Fibroblast of mammary gland (primary cell): ENCODE data around the gene CLPTM1.

Experiments used
- DNase-seq: peaks from one replicate; pipeline ENCODE4 v3.0.0-alpha.2; 2010; ENCODE audit warnings: low read depth
- H3K4me3 ChIP-seq: 2 replicates; pipeline ENCODE4 v1.5.1; 2011; ENCODE audit warnings: low read depth, mild to moderate bottlenecking, low read length, moderate library complexity; ENCODE audit not compliant: control insufficient read depth
- CTCF ChIP-seq: conservative IDR thresholded peaks from 2 replicates; pipeline ENCODE4 v1.5.1; 2011; ENCODE audit warnings: low read depth, low read length, inconsistent platforms; ENCODE audit not compliant: control insufficient read depth, insufficient read depth

The CLPTM1 gene

GRCh38 chr19:45025264-45025663 is 70.1 kb downstream of the CLPTM1 start:
- no peak overlapping the region for H3K4me3 ChIP-seq
- TF ChIP-seq CTCF: no peak
- no peak for DNase-seq

GRCh38 chr19:45027371-45027770 is 72.2 kb downstream of the CLPTM1 start:
- TF ChIP-seq CTCF: no peak
- DNase-seq: no peak
- H3K4me3 ChIP-seq: no peak overlapping the region

- H3K4me3 ChIP-seq: no peak overlapping the region
- TF ChIP-seq CTCF: no peak
- DNase-seq: no peak
Observed at GRCh38 chr19:45030825-45031224, 75.6 kb downstream of the CLPTM1 start.

- no peak for DNase-seq
- no peak overlapping the region for H3K4me3 ChIP-seq
- TF ChIP-seq CTCF: no peak
Observed at GRCh38 chr19:45032421-45032820, 77.2 kb downstream of the CLPTM1 start.

- DNase-seq: no peak
- no peak overlapping the region for H3K4me3 ChIP-seq
- no peak for TF ChIP-seq CTCF
Observed at GRCh38 chr19:45035755-45036154, 80.6 kb downstream of the CLPTM1 start.

- TF ChIP-seq CTCF: no peak
- no peak overlapping the region for H3K4me3 ChIP-seq
- no peak for DNase-seq
Observed at GRCh38 chr19:45037393-45038169, 82.4 kb downstream of the CLPTM1 start.
